Fibroblast of peridontal ligament (primary cell): ENCODE data around the gene BBOX1.
A peak's percentile ranks its signal among the peaks of the same experiment; 100 is the strongest.

ENCODE experiments used
- DNase-seq: peaks from one replicate; pipeline ENCODE4 v3.0.0-alpha.2; 2010; ENCODE audit errors: extremely low read depth

BBOX1 gene

GRCh38 chr11:27040302-27041115 lies at the start of gene BBOX1:
BBOX1 (plus strand) TSS chr11:27040815; CDS start chr11:27055431, 14,616 bp downstream.
- no peak for DNase-seq

DNA sequence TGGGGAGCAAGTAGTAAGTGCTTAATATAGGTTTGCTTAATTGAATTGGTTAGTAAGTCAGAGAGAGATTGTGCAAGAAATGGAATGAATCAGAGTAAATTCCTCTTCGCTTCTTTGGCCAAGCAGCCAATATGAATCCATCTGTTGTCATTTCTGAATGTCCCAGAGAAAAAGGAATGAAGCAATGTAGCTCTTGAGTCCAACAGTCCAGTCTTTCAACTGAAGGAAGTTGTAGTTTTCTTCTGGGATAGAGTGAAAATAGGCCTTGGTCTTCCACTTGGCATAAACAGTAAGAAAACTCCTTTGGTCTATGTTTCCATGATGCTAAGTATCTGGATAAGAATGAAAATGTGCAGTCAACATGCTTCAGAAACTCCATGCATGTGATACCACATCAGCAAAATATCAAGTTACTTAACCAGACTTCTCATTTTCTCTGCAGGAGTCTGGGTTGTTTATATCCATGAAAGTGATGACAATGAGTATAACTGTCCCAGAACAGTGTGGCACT lies 48.5 kb upstream of the BBOX1 start:
- peak; percentile 97 for DNase-seq

- peak; percentile 77 for DNase-seq
These were observed 46.6 kb upstream of the BBOX1 start, which contains the start of gene FIBIN for GRCh38 chr11:26993965-26994457. FIBIN (plus strand) TSS chr11:26994112; CDS start chr11:26994527, 415 bp downstream.

- DNase-seq: no peak
These were observed 46.0 kb upstream of the BBOX1 start for GRCh38 chr11:26994631-26995095.

DNA sequence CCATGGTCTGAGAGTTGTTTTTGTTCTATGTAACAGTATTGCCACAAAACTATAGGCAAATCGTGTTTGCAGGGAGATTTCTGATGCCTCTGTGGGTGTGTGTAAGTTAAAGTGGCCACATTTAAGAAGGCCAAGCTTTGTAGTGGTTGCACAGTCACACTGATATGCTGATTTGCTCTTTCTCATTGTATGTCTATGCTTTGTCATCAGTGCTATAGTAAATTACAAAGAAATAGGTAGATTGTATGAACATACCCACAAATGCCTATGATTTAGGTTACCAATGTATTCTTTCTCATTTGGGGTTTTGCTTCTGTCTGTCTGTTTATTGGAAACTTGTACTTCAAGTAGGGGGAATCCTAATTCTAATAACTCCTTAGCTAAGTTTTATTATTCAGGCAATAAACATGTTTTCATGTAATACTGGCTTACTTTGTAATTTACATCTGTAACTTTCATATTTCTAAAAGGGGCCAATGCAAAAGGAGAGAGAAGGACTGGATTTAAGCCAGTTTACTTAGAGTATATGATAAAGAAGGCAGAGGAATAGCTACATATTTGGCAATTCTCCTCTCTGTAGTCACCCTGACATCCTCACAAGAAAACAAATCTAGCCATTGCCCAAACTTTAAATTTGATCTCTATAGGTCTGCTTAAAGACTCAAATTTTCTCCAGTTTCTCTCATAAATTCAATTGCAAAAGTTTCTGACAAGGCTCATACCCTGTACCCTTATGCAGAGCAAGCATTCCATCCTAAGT lies 44.7 kb upstream of the BBOX1 start:
- no peak for DNase-seq

DNA sequence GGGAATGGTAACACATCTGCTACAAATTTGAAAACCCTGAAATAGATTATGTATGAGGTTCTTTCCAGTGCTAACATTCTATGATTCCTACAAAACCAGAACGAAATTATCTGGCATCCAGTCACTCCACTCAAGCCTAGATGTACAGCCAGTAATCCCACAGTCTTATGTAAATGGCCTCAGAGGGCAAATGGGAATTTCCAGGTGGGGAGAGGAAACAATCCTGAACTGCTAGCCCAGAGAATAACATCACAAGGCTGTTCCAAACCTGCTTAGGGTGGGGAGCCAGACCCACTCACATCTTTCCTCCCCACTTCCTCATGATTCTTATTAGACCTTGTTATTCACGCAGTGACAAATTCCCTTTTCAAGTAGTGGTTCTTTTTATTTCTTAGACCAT lies 43.2 kb upstream of the BBOX1 start:
- peak; percentile 38 for DNase-seq

DNA sequence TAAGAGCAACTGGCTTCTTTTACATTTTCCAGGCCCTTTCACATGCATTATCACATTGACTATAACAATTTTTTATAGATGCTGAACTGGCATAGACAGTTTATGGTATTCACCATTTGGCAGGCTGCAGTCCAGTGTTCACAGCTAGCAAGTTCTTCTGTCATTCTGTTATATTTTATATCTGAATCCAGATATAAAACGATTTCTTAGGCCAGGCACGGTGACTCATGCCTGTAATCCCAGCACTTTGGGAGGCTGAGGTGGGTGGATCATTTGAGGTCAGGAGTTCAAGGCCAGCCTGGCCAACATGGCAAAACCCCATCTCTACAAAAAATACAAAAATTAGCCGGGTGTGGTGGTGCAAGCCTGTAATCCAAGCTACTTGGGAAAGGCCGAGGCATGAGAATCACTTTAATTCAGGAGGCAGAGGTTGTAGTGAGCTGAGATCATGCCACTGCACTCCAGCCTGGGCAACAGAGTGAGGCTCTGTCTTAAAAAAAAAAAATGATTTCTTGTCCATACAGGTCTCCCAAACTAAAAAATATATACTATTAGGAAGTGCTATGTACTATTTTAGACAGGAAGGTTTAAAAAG lies 39.4 kb upstream of the BBOX1 start:
- DNase-seq: peak; percentile 54

DNA sequence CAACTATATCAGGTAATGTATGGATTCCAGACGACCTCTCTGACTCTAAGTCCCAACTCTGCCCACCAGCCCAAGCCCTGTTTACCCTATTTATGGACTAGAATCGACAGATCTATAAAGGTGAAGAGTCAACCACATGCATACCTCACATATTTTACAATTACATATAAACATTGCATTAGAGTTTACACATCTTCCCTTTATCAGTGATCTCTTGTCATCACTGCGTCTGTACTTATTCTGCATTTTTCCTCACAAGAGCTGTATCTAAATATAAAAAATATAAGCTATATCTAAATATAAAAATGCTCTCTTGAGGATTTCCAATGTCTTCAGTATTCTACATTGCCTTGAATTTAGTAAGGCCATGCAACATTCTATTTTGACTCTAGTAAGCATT lies 38.2 kb upstream of the BBOX1 start:
- DNase-seq: no peak

DNA sequence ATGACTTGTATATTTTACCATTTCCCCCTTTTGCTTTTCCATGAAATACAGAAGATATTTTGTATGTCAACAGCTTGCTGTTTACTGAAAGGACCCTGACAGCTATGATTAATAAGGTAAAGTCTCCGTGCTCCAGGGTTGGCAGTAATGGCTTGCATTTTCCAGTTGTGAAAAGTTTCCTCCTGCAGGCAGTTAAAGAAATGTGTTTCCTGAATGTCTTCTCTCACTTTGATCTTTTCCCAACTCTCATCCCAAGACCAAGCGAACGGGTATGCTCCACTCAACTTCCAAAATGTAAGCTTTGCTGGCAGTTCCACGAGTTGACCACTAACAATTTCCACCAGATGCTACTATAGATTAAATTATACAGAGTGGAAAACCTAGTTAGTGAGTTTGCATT lies 37.8 kb upstream of the BBOX1 start:
- no peak for DNase-seq

- DNase-seq: no peak
These were observed 36.5 kb upstream of the BBOX1 start for GRCh38 chr11:27004103-27004502.

GRCh38 chr11:27008811-27009535 lies 31.6 kb upstream of the BBOX1 start:
- DNase-seq: peak; percentile 64

- no peak for DNase-seq
These were observed 28.9 kb upstream of the BBOX1 start for GRCh38 chr11:27011560-27012233.

- peak; percentile 84 for DNase-seq
These were observed 28.2 kb upstream of the BBOX1 start for GRCh38 chr11:27012234-27012921.

DNA sequence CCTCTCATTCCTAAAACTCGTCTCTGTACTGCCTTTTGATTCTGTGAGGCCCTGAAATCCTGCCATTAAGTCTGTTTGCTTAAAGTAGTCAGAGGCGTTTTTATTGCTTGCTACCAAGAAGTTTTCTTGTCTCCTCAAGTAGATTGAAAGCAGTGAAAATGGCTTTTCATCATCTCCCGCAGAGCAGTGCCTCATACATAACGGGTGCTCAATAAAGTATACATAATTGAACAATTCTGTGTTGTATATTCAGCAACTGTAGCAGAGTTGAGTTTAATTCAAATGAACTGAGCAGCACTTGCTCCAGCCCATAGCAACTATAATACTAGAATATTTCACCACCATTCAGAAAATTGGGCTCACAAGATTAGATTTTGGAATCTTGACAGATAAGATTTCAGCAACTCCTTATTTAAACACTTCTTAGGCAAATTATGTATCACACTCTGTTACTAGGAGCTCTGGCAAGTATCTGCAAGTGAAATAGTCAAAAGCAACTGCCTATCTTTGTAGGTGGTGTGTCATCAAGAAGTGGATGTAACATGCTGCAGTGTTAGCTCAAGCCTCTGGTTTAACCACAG lies 26.7 kb upstream of the BBOX1 start:
- peak; percentile 61 for DNase-seq

GRCh38 chr11:27018902-27019529 lies 21.6 kb upstream of the BBOX1 start:
- no peak for DNase-seq

- no peak for DNase-seq
These were observed 19.9 kb upstream of the BBOX1 start for GRCh38 chr11:27020751-27021150.

GRCh38 chr11:27022659-27023251 lies 17.9 kb upstream of the BBOX1 start:
- peak; percentile 48 for DNase-seq

DNA sequence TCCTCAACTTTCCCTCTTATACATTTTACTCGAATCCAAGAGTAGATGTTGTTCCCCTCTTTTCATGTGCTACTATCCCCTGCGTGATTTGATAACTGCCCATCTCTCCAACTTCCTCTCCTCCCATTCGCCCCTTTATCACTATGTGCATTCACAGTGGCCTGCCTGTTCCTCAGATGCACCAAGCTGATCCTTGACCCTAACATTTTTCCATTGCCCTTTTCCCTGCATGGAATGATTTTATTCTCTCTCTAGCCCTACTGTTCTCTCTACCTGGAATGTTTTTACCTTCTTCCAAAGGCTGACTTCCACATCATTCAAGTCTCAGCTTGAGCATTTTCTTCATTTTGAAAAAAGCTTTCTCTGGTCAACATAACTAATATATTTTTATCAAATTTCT lies 15.8 kb upstream of the BBOX1 start:
- DNase-seq: no peak
